ENCODE results near the gene C10orf90.

C10orf90 gene

GRCh38 chr10:126533644-126534043, 136.8 kb downstream of the C10orf90 start:
- no peak for DNase-seq

- no peak for DNase-seq
Measured at GRCh38 chr10:126528315-126528835, 142.1 kb downstream of the C10orf90 start.

- DNase-seq, result no peak
Measured at GRCh38 chr10:126527645-126528314, 142.7 kb downstream of the C10orf90 start.

GRCh38 chr10:126525326-126525725, 145.2 kb downstream of the C10orf90 start:
- DNase-seq, result no peak

GRCh38 chr10:126524526-126524925, 146.0 kb downstream of the C10orf90 start:
- DNase-seq, result no peak

GRCh38 chr10:126523071-126523470, 147.4 kb downstream of the C10orf90 start:
- no peak for DNase-seq

- no peak for DNase-seq
Measured at GRCh38 chr10:126521399-126521798, 149.1 kb downstream of the C10orf90 start.

- DNase-seq, result no peak
Measured at GRCh38 chr10:126520751-126521317, 149.7 kb downstream of the C10orf90 start.

- DNase-seq, result no peak
Measured at GRCh38 chr10:126519992-126520391, 150.5 kb downstream of the C10orf90 start.

GRCh38 chr10:126519185-126519584, 151.3 kb downstream of the C10orf90 start:
- DNase-seq, result no peak

GRCh38 chr10:126518218-126519080, 152.0 kb downstream of the C10orf90 start:
- no peak for DNase-seq

- no peak for DNase-seq
Measured at GRCh38 chr10:126516515-126516914, 154.0 kb downstream of the C10orf90 start.

- no peak for DNase-seq
Measured at GRCh38 chr10:126511917-126512479, 158.5 kb downstream of the C10orf90 start.

GRCh38 chr10:126509182-126509581, 161.3 kb downstream of the C10orf90 start:
- DNase-seq, result no peak

GRCh38 chr10:126508535-126509040, 161.9 kb downstream of the C10orf90 start:
- DNase-seq, result no peak

GRCh38 chr10:126504761-126505112, 165.8 kb downstream of the C10orf90 start:
- DNase-seq, result no peak

- no peak for DNase-seq
Measured at GRCh38 chr10:126504063-126504760, 166.3 kb downstream of the C10orf90 start.

GRCh38 chr10:126503392-126504062, 167.0 kb downstream of the C10orf90 start:
- no peak for DNase-seq

- DNase-seq, result no peak
Measured at GRCh38 chr10:126502441-126502840, 168.1 kb downstream of the C10orf90 start.

GRCh38 chr10:126501828-126502227, 168.7 kb downstream of the C10orf90 start:
- no peak for DNase-seq

GRCh38 chr10:126500866-126501265, 169.6 kb downstream of the C10orf90 start:
- no peak for DNase-seq

GRCh38 chr10:126500185-126500584, 170.3 kb downstream of the C10orf90 start:
- DNase-seq, result no peak

All from stimulated activated CD4-positive, alpha-beta T cell treated with anti-CD3 and anti-CD28 coated beads, Interleukin-2, amount 100 ng/mL, for 48 hours (primary cell).